GM06990 (cell line): ENCODE results near the gene LIMA1.

Source experiments
- DNase-seq: peaks from one replicate; pipeline ENCODE4 v3.0.0-alpha.2; 2011; ENCODE audit not compliant: insufficient read length; ENCODE audit errors: extremely low read depth
- H3K27me3 ChIP-seq: replicated peaks from 2 replicates; pipeline ENCODE4 v1.6.0; 2011; ENCODE audit warnings: low read length; ENCODE audit not compliant: control insufficient read depth, insufficient read depth
- H3K36me3 ChIP-seq: 2 replicates; pipeline ENCODE4 v1.5.1; 2011; ENCODE audit warnings: low read length; ENCODE audit not compliant: control insufficient read depth, insufficient read depth
- H3K4me3 ChIP-seq: replicated peaks from 2 replicates; pipeline ENCODE4 v1.5.1; 2011; ENCODE audit warnings: low read depth, mild to moderate bottlenecking, control low read depth, low read length
- CTCF ChIP-seq: IDR thresholded peaks from 2 replicates; pipeline ENCODE4 v1.5.1; 2011; ENCODE audit warnings: low read length, control low read depth, mild to moderate bottlenecking, inconsistent platforms; ENCODE audit not compliant: insufficient read depth, poor library complexity, severe bottlenecking

LIMA1 gene

GRCh38 chr12:50214018-50214417 is 69.3 kb downstream of the LIMA1 start:
- Histone ChIP-seq H3K4me3 (no peak overlapping the region), H3K27me3 (no peaks in the 10 kb centered on the region), H3K36me3 (peaks cover 4% of the 10 kb centered on the region)
- DNase-seq: no peak
- no peak for TF ChIP-seq CTCF

- no peak overlapping the region for H3K4me3 ChIP-seq
- no peak for DNase-seq
- peaks cover 4% of the 10 kb centered on the region for H3K36me3 ChIP-seq
- H3K27me3 ChIP-seq: no peaks in the 10 kb centered on the region
- TF ChIP-seq CTCF: no peak
Observed at GRCh38 chr12:50213439-50213838, 69.9 kb downstream of the LIMA1 start.

- no peaks in the 10 kb centered on the region for H3K36me3 ChIP-seq
- no peak overlapping the region for H3K4me3 ChIP-seq
- no peak for TF ChIP-seq CTCF
- DNase-seq: no peak
- H3K27me3 ChIP-seq: no peaks in the 10 kb centered on the region
Observed at GRCh38 chr12:50212071-50212467, 71.3 kb downstream of the LIMA1 start.

GRCh38 chr12:50211392-50212070 is 71.8 kb downstream of the LIMA1 start:
- no peak for TF ChIP-seq CTCF
- H3K4me3 ChIP-seq: no peak overlapping the region
- no peaks in the 10 kb centered on the region for H3K27me3 ChIP-seq
- no peaks in the 10 kb centered on the region for H3K36me3 ChIP-seq
- DNase-seq: no peak

- TF ChIP-seq CTCF: no peak
- no peak for DNase-seq
- Histone ChIP-seq H3K4me3 (no peak overlapping the region), H3K27me3 (no peaks in the 10 kb centered on the region), H3K36me3 (peaks cover 6% of the 10 kb centered on the region)
Observed at GRCh38 chr12:50207424-50207823, 75.9 kb downstream of the LIMA1 start.

GRCh38 chr12:50205648-50206047 is 77.7 kb downstream of the LIMA1 start:
- Histone ChIP-seq H3K4me3 (no peak overlapping the region), H3K27me3 (no peaks in the 10 kb centered on the region), H3K36me3 (peaks cover 8% of the 10 kb centered on the region)
- TF ChIP-seq CTCF: no peak
- no peak for DNase-seq
